Aorta (tissue), 5 donors: ENCODE data around the gene ACAD9. TPM values are rescaled to one million over a fixed set of nuclear protein-coding genes. Genes with fewer than 3 reads are reported as not detected.
A peak's percentile ranks its signal among the peaks of the same experiment; 100 is the strongest.
"Not testable (repeated sequence)": the region's sequence is repeated elsewhere in the genome, so short reads cannot be mapped to it uniquely, and the experiment has no call there.

Source experiments
- ATAC-seq: fragments of 200-7000 bp; cut with Tn5 transposase; one replicate; pipeline ENCODE4 v1.9.1; 2022; ENCODE audit warnings: moderate library complexity; ENCODE audit not compliant: low FRiP score
- DNase-seq, 2 donors: peaks; one replicate each; pipeline ENCODE4 v3.0.0-alpha.2; 2020
- H3K27ac ChIP-seq, 2 donors: one replicate each; pipeline ENCODE4 v1.5.1; 2013; ENCODE audit warnings: low read length in 2 of 2, mild to moderate bottlenecking in 2 of 2, moderate library complexity in 2 of 2, control low read depth in 1 of 2, inconsistent platforms in 1 of 2, low read depth in 1 of 2
- H3K27me3 ChIP-seq, 2 donors: one replicate each; pipeline ENCODE4 v1.6.1; 2013; ENCODE audit warnings: control low read depth in 1 of 2, low read length in 1 of 2, mild to moderate bottlenecking in 1 of 2, moderate library complexity in 1 of 2; ENCODE audit not compliant: insufficient read depth in 2 of 2, control insufficient read depth in 1 of 2
- H3K36me3 ChIP-seq, 2 donors: one replicate each; pipeline ENCODE4 v1.6.1; 2013; ENCODE audit warnings: control low read depth in 1 of 2, low read length in 1 of 2, mild to moderate bottlenecking in 1 of 2; ENCODE audit not compliant: insufficient read depth in 2 of 2, control insufficient read depth in 1 of 2
- H3K4me1 ChIP-seq, 2 donors: one replicate each; pipeline ENCODE4 v1.6.1; 2013; ENCODE audit warnings: low read length in 2 of 2, control low read depth in 1 of 2, mild to moderate bottlenecking in 1 of 2, moderate library complexity in 1 of 2; ENCODE audit not compliant: insufficient read depth in 2 of 2, control insufficient read depth in 1 of 2
- H3K4me3 ChIP-seq, 2 donors: one replicate each; pipeline ENCODE4 v1.5.1; 2013; ENCODE audit warnings: low read length in 2 of 2, control low read depth in 1 of 2, mild to moderate bottlenecking in 1 of 2
- H3K9me3 ChIP-seq: one replicate; pipeline ENCODE4 v1.6.1; 2013; ENCODE audit warnings: mild to moderate bottlenecking, low read length; ENCODE audit not compliant: control insufficient read depth
- WGBS, 2 donors: extraction: QIAGEN DNeasy Blood & Tissue Kit; methylation state at CpG; one replicate each; pipeline ENCODE4 v1.1.7; 2013; 5-methylcytosine and 5-hydroxymethylcytosine counted together
- intact Hi-C, 2 donors: fragments of 100-400 bp; cut with DNase I; formaldehyde crosslinking; loops; one replicate each; pipeline versions ENCODE4 v1.14.2 to v1.15.0; 2022
- polyA plus RNA-seq, 2 donors: library from polyadenylated mRNA; stranded (reverse); fragments of 200-250 nt; gene quantifications; one replicate each; pipeline ENCODE4 v1.2.3, GENCODE V29; 2013
- total RNA-seq, 2 donors: library from RNA; stranded (reverse); fragmentation: NEBNext Ultra II Directional; extraction: Animal tissue kit (Norgen Biotek cat#: 25700); gene quantifications; one replicate each; pipeline ENCODE4 v1.2.1, GENCODE V29; 2021
- donor health status: healthy with polysubstance abuse.
- donor health status: Bipolar disorder and iron deficiency.
- donor health status: DM: no; HTN: no; CAD: no.
- donor health status: DM: no; HTN: no; CAD: no.
- donor health status: DM: yes; HTN: yes; CAD: no.

The ACAD9 gene
- total and polyA plus RNA-seq, 4 donors = 13.0 to 52.8 (median 28.1) TPM

DNA sequence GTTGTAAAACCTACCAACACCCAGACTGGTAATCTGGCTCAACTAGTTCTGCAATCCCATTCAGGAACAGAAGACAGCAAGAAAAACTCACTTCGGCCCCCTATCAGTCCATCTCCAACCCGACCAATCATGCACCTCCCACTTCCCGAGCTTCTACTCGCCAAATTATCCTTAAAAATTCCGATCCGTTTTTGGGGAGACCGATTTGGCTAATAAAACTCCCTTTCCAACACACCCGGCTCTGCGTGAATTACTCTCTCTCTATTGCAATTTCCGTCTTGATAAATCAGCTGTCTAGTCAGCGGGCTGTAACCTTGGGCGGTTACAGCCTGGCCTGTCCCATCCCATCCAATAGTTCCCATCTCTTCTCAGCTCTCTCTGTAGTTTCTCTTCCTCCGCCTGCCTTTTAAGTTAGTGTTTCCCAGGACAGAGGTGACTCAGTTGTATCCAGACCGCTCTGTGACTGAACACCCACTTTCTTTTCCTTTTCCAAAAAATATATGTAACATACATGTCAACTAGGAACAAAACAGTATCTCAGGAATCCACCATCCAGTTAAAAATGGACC is 780 bp upstream of the ACAD9 start:
- intact Hi-C loops = loop anchor here (5.0 to 10.0 kb wide), 2 partner anchors 116 to 261 kb away; partner anchors contain the start of gene CFAP92 (in 1 of the 2)
- DNase-seq (no peak), ATAC-seq (peak; percentile 47)
- peak overlapping the region; percentile 40 to 76 for H3K4me3 ChIP-seq
- H3K27me3 ChIP-seq = no peaks in the 10 kb centered on the region
- no peaks in the 10 kb centered on the region for H3K9me3 ChIP-seq
- peaks cover 0 to 2% of the 10 kb centered on the region in 2 donors for H3K4me1 ChIP-seq
- H3K27ac ChIP-seq = peak overlapping the region; percentile 84 to 92
- no peaks in the 10 kb centered on the region for H3K36me3 ChIP-seq
- WGBS, 2 donors = 0 to 1% methylated on average over 14 of the region's 14 CpGs

- intact Hi-C loops = loop anchor here (5.0 to 10.0 kb wide), 2 partner anchors 115 to 263 kb away; partner anchors contain the start of gene CFAP92 (in 1 of the 2)
- Histone ChIP-seq H3K27me3 (no peaks in the 10 kb centered on the region), H3K4me1 (peaks cover 0 to 2% of the 10 kb centered on the region in 2 donors), H3K36me3 (no peaks in the 10 kb centered on the region), H3K4me3 (peak overlapping the region; percentile 43 to 64), H3K9me3 (no peaks in the 10 kb centered on the region), H3K27ac (peak overlapping the region; percentile 59 to 83)
- DNase-seq (no peak), ATAC-seq (no peak)
- WGBS, 2 donors = 2 to 3% methylated on average over 6 of the region's 6 CpGs
Measured at GRCh38 chr3:128879991-128880390, 571 bp downstream of the ACAD9 start.

DNA sequence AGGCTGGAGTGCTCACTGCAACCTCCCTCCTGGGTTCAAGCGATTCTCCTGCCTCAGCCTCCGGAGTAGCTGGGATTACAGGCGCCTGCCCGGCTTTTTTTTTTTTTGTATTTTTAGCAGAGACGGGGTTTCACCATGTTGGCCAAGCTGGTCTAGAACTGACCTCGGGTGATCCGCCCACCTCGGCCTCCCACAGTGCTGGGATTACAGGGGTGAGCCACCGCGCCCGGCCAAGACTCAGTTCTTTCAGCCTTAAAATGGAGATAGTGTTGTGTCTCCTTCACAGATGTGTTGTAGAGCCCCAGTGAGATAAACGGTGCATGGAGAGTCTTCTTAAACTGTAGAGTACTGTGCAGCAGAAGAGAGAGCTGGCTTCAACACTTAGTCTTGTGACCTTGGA is 1.0 kb downstream of the ACAD9 start:
- H3K36me3 ChIP-seq, H3K27ac ChIP-seq, H3K4me1 ChIP-seq, intact Hi-C loops, ATAC-seq, H3K9me3 ChIP-seq, H3K27me3 ChIP-seq, H3K4me3 ChIP-seq, DNase-seq: not testable (repeated sequence)
- WGBS, 2 donors = 71 to 76% methylated on average over 12 of the region's 12 CpGs

- H3K36me3 ChIP-seq = no peaks in the 10 kb centered on the region
- no peaks in the 10 kb centered on the region for H3K27me3 ChIP-seq
- H3K9me3 ChIP-seq = no peaks in the 10 kb centered on the region
- no peak for ATAC-seq
- WGBS, 2 donors = 88 to 89% methylated on average over 6 of the region's 6 CpGs
- H3K4me1 ChIP-seq = peaks cover 0 to 2% of the 10 kb centered on the region in 2 donors
- H3K4me3 ChIP-seq = no peak overlapping the region
- DNase-seq = no peak
- no peak overlapping the region for H3K27ac ChIP-seq
- intact Hi-C loops = no loop called here
Measured at GRCh38 chr3:128881576-128881975, 2.2 kb downstream of the ACAD9 start.

DNA sequence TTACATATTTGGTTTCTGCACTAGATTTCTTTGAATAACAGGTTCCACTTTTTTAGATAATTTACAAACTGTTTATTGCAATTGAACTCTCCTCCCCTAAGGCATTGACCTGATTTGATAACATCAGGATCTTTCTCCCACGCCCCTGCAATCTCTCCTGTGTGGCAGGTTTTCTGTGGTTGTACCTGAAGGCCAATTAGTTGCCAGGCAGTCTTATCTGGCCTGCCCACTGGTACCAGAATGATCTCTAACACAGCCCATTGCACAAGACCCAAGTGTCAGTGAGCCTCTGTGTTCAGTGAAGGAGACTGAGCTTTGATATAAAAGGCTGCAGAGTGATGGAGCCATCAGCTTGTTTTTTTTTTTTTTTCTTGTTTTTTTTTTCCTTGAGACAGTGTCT is 3.3 kb downstream of the ACAD9 start:
- WGBS, 2 donors = 91 to 95% methylated on average over 1 of the region's 1 CpG
- ATAC-seq = no peak
- DNase-seq = no peak
- no peak overlapping the region for H3K4me3 ChIP-seq
- intact Hi-C loops = no loop called here
- H3K4me1 ChIP-seq = peaks cover 0 to 2% of the 10 kb centered on the region in 2 donors
- no peak overlapping the region for H3K27ac ChIP-seq
- H3K27me3 ChIP-seq = no peaks in the 10 kb centered on the region
- H3K36me3 ChIP-seq = peaks cover 0 to 2% of the 10 kb centered on the region in 2 donors
- H3K9me3 ChIP-seq = no peaks in the 10 kb centered on the region

DNA sequence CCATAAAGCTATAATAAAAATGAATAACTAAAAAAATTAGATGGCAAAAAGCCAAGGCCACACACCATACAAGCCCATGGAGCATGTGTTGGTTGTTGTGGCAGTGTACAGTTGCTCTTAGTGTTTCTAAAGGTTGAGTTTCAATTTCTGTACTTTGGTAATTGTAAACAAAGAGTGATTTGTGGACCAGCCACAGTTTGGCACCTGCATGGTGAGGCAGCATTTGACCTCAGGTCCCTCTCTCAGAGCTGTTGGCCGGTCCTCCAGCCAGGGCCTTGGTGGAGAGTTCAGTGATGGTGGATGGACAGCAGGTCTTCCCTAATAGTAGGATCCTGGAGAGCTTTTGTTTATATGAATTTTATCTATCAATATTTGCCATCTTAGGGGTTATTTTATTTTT is 5.6 kb downstream of the ACAD9 start:
- H3K4me1 ChIP-seq = no peaks in the 10 kb centered on the region
- H3K4me3 ChIP-seq = no peak overlapping the region
- no peak for ATAC-seq
- no peaks in the 10 kb centered on the region for H3K9me3 ChIP-seq
- intact Hi-C loops = no loop called here
- peaks cover 2% of the 10 kb centered on the region in 2 donors for H3K36me3 ChIP-seq
- WGBS, 2 donors = 97 to 100% methylated on average over 1 of the region's 1 CpG
- no peaks in the 10 kb centered on the region for H3K27me3 ChIP-seq
- no peak for DNase-seq
- no peak overlapping the region for H3K27ac ChIP-seq

DNA sequence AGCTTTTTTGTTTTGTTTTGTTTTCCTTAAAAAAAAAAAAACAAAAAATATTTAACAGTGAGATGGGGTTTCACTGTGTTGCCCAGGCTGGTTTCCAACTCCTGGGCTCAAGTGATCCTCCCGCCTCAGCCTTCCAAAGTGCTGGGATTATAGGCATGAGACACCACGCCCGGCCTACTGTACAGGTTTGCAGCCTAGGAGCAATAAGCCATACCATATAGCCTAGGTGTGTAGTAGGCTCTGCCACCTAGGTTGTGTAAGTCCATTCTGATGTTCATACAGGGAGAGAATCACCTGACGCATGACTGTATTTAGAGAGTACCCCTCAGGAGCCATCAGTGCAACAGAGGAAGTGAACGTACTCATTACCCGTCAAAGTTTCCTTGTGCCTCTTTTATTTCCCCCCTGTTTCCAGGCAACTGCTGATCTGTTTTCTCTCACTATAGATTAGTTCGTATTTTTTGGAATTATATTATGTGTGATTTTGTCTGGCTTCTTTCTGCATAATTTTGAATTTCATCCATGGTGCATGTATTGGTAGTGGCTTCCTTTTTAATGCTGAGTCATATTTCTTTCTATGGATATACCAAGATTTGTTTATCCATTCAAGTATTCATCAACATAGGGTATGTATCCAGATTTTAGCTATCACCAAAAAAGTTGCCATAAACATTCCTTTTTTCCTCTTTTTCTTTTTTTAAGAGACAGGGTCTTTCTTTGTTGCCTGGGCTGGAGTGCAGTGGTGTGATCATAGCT is 9.9 kb downstream of the ACAD9 start:
- Histone ChIP-seq H3K27ac (no peak overlapping the region), H3K4me3 (no peak overlapping the region), H3K9me3 (no peaks in the 10 kb centered on the region), H3K27me3 (no peaks in the 10 kb centered on the region), H3K36me3 (peaks cover 2 to 7% of the 10 kb centered on the region in 2 donors), H3K4me1 (no peaks in the 10 kb centered on the region)
- intact Hi-C loops = no loop called here
- 89 to 92% methylated on average over 7 of the region's 7 CpGs for WGBS, 2 donors
- ATAC-seq = no peak
- DNase-seq = peak in 1 of 2 donors; percentile 23

GRCh38 chr3:128895843-128896697 is 16.6 kb downstream of the ACAD9 start:
- WGBS, 2 donors = 84 to 90% methylated on average over 11 of the region's 11 CpGs
- intact Hi-C loops = no loop called here
- no peak for DNase-seq
- Histone ChIP-seq H3K36me3 (peaks cover 9 to 18% of the 10 kb centered on the region in 2 donors), H3K4me1 (no peaks in the 10 kb centered on the region), H3K27ac (no peak overlapping the region), H3K9me3 (no peaks in the 10 kb centered on the region), H3K4me3 (no peak overlapping the region), H3K27me3 (no peaks in the 10 kb centered on the region)
- no peak for ATAC-seq
